ENCODE measurements around the gene COMMD10.

COMMD10 gene

DNA sequence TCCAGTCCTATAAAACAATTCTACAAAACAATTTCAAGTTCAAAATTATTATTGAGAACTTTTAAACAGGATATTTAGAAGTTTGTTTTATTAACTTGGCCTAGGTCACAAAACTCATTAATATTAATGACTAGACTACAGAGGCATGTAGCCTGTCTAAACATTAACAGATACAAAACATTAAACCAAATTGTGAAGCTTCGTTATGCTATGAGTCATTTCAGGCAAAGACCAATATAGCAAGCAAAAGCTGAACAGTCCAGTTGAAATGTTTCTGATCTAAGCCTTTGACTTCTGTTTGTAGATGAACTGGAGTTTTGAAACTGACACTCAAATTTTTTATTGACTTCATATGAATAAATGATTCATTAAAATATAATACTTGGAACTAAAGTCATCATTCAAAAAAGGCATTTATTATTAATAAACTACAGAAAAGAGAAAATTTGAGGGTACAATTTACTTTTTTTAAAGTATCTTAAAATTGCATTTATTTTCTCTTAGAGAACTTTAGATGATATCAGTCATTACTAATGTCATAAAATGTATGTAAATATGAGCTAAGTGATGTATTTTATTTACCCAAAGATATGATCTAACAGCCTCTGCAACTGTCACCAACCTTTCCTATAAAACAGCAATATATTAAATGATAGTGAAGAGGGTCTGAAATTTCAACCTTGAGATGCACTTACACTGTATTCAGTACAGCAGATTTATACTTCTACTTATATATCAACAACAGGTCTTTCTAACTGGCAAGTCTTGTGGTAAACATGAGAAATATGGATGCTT lies 188.8 kb downstream of the COMMD10 start:
- Histone ChIP-seq H3K9ac (ENCODE audit: low read length in 5 of 5) (no peak overlapping the region), H3K27me3 (ENCODE audit: control insufficient read depth in 5 of 5, insufficient read depth in 4 of 5, low read length in 5 of 5) (no peaks in the 10 kb centered on the region), H3K27ac (ENCODE audit: low read depth, low read length) (no peak overlapping the region), H3K4me1 (ENCODE audit: control insufficient read depth in 5 of 5, insufficient read depth in 5 of 5, low read length in 5 of 5) (peaks cover 0 to 12% (median 8%) of the 10 kb centered on the region in 5 donors), H3K4me3 (ENCODE audit: low read depth in 1 of 5, low read length in 5 of 5) (no peak overlapping the region), H3K36me3 (ENCODE audit: control insufficient read depth in 5 of 5, insufficient read depth in 5 of 5, low read length in 5 of 5) (no peaks in the 10 kb centered on the region), H3K9me3 (ENCODE audit: control insufficient read depth in 5 of 5, low read length in 5 of 5) (peaks cover 0 to 13% (median 8%) of the 10 kb centered on the region in 5 donors)

DNA sequence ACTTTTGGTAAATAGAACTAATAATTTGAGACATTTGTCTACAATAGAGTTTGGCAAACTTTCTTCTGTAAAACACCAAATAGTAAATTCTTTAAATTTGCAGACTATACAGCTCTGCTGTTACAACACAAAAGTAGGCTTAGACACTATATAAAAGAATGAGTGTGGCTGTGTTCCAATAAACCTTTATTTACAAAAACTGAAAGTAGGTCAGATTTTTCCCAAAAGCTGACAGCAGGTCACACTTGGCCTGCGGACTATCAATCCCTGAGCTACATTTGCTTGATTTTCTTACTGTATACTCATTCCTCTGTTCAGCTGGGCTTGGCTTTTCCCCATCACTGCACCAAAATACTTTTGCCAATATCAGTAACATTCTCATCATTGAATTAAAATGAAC lies 189.4 kb downstream of the COMMD10 start:
- H3K4me3 ChIP-seq (ENCODE audit: low read depth in 1 of 5, low read length in 5 of 5) = no peak overlapping the region
- no peaks in the 10 kb centered on the region for H3K36me3 ChIP-seq (ENCODE audit: control insufficient read depth in 5 of 5, insufficient read depth in 5 of 5, low read length in 5 of 5)
- H3K9ac ChIP-seq (ENCODE audit: low read length in 5 of 5) = no peak overlapping the region
- H3K4me1 ChIP-seq (ENCODE audit: control insufficient read depth in 5 of 5, insufficient read depth in 5 of 5, low read length in 5 of 5) = peaks cover 0 to 12% (median 8%) of the 10 kb centered on the region in 5 donors
- no peaks in the 10 kb centered on the region for H3K27me3 ChIP-seq (ENCODE audit: control insufficient read depth in 5 of 5, insufficient read depth in 4 of 5, low read length in 5 of 5)
- H3K27ac ChIP-seq (ENCODE audit: low read depth, low read length) = no peak overlapping the region
- peaks cover 0 to 13% (median 8%) of the 10 kb centered on the region in 5 donors for H3K9me3 ChIP-seq (ENCODE audit: control insufficient read depth in 5 of 5, low read length in 5 of 5)

- Histone ChIP-seq H3K4me3 (ENCODE audit: low read depth in 1 of 5, low read length in 5 of 5) (no peak overlapping the region), H3K9ac (ENCODE audit: low read length in 5 of 5) (no peak overlapping the region), H3K9me3 (ENCODE audit: control insufficient read depth in 5 of 5, low read length in 5 of 5) (peaks cover 0 to 13% (median 8%) of the 10 kb centered on the region in 5 donors), H3K27ac (ENCODE audit: low read depth, low read length) (no peak overlapping the region), H3K4me1 (ENCODE audit: control insufficient read depth in 5 of 5, insufficient read depth in 5 of 5, low read length in 5 of 5) (peaks cover 0 to 14% (median 8%) of the 10 kb centered on the region in 5 donors), H3K36me3 (ENCODE audit: control insufficient read depth in 5 of 5, insufficient read depth in 5 of 5, low read length in 5 of 5) (no peaks in the 10 kb centered on the region), H3K27me3 (ENCODE audit: control insufficient read depth in 5 of 5, insufficient read depth in 4 of 5, low read length in 5 of 5) (no peaks in the 10 kb centered on the region)
These were observed 190.5 kb downstream of the COMMD10 start for GRCh38 chr5:116275282-116275681.

DNA sequence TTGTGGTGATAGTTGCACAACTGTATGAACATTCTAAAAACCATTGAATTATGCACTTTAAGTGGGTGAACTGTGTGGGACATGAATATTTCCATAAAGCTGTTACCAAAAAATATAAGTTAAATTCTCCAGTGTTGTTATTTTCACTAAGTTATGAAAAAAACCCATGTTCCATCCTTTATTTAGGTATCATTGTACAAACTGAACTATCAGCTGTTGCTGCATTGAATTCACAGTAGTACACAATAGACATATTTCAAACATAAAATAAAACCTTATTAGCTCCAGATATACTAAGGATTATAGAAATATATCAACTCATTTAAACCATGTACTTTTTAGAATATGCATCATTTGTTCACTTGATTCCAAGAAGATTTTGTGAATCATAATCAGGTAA lies 192.1 kb downstream of the COMMD10 start:
- Histone ChIP-seq H3K27ac (ENCODE audit: low read depth, low read length) (no peak overlapping the region), H3K9me3 (ENCODE audit: control insufficient read depth in 5 of 5, low read length in 5 of 5) (peaks cover 0 to 13% (median 8%) of the 10 kb centered on the region in 5 donors), H3K4me1 (ENCODE audit: control insufficient read depth in 5 of 5, insufficient read depth in 5 of 5, low read length in 5 of 5) (peaks cover 0 to 14% (median 8%) of the 10 kb centered on the region in 5 donors), H3K9ac (ENCODE audit: low read length in 5 of 5) (no peak overlapping the region), H3K36me3 (ENCODE audit: control insufficient read depth in 5 of 5, insufficient read depth in 5 of 5, low read length in 5 of 5) (no peaks in the 10 kb centered on the region), H3K4me3 (ENCODE audit: low read depth in 1 of 5, low read length in 5 of 5) (no peak overlapping the region), H3K27me3 (ENCODE audit: control insufficient read depth in 5 of 5, insufficient read depth in 4 of 5, low read length in 5 of 5) (no peaks in the 10 kb centered on the region)

DNA sequence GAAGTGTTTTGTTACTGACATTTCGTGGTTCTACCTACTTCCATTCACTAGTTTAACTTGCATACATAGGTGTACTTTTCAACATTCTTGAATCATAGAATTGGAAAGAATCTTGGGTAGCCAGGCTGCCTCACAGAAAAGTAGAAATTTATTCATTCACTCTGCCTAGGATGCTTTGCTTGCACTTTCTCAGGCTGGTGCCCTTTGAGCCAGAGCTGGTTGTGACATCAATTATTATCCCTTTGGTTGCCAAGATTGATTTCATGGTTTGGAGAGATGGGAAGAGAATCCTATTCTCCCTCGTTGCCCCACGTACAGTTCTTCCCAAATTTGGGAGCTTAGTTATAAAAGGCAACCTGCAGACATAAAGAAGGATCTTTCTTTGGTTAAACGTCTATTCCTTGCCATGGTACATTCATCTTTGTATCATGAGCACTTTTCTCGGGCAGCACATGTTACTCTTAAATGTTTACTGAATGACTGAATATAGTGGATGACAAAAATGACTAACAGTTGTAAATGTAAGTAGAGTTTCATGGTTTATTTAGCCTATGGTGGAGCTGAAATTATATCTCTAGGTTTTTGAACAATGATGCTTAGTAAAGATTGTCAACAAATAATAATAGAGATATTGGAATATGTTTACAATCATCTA lies 195.5 kb downstream of the COMMD10 start:
- Histone ChIP-seq H3K9ac (ENCODE audit: low read length in 5 of 5) (no peak overlapping the region), H3K4me1 (ENCODE audit: control insufficient read depth in 5 of 5, insufficient read depth in 5 of 5, low read length in 5 of 5) (peaks cover 0 to 3% (median 0%) of the 10 kb centered on the region in 5 donors), H3K9me3 (ENCODE audit: control insufficient read depth in 5 of 5, low read length in 5 of 5) (peaks cover 0 to 13% (median 8%) of the 10 kb centered on the region in 5 donors), H3K36me3 (ENCODE audit: control insufficient read depth in 5 of 5, insufficient read depth in 5 of 5, low read length in 5 of 5) (no peaks in the 10 kb centered on the region), H3K4me3 (ENCODE audit: low read depth in 1 of 5, low read length in 5 of 5) (no peak overlapping the region), H3K27ac (ENCODE audit: low read depth, low read length) (no peak overlapping the region), H3K27me3 (ENCODE audit: control insufficient read depth in 5 of 5, insufficient read depth in 4 of 5, low read length in 5 of 5) (no peaks in the 10 kb centered on the region)

DNA sequence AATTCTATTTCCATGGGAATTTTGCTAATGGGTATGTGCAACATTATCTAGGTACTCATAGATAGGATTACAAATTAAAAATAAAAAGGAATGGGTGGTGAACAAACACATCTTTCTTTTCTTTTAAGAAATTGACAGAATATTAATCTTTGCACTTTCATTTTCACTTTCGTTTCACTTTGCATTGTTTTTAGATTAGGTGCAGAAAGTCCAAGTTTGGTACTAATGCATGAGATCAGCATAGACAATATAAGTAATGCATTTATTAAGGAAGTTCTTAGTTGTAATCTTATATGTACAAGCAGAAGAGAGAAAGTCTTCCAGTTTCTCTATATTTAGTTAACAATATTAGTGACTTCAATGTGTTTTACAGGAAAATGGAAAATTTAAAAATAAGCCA lies 196.5 kb downstream of the COMMD10 start:
- H3K9ac ChIP-seq (ENCODE audit: low read length in 5 of 5) = no peak overlapping the region
- peaks cover 0 to 13% (median 8%) of the 10 kb centered on the region in 5 donors for H3K9me3 ChIP-seq (ENCODE audit: control insufficient read depth in 5 of 5, low read length in 5 of 5)
- H3K4me1 ChIP-seq (ENCODE audit: control insufficient read depth in 5 of 5, insufficient read depth in 5 of 5, low read length in 5 of 5) = peaks cover 0 to 3% (median 0%) of the 10 kb centered on the region in 5 donors

DNA sequence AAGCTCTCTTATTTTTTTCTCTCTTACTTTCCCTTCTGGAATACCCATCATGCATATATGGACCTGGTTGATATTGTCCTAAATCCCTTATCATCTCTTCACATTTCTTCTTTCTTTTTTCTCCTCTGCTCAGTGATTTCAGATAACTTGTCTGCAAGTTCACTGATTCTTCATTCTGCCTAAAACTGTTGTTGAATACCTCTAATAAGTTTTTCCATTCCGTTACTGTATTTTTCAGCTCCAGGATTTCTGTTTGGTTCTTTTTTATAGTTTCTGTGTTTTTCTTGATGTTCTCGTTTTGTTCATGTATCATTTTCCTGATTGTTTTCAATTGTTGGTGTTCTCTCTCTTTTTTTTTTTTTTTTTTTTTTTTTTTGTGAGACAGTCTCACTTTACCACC lies 203.7 kb downstream of the COMMD10 start:
- Histone ChIP-seq H3K4me1 (ENCODE audit: control insufficient read depth in 5 of 5, insufficient read depth in 5 of 5, low read length in 5 of 5) (no peaks in the 10 kb centered on the region), H3K36me3 (ENCODE audit: control insufficient read depth in 5 of 5, insufficient read depth in 5 of 5, low read length in 5 of 5) (no peaks in the 10 kb centered on the region), H3K9me3 (ENCODE audit: control insufficient read depth in 5 of 5, low read length in 5 of 5) (peaks cover 0 to 20% (median 5%) of the 10 kb centered on the region in 5 donors), H3K4me3 (ENCODE audit: low read depth in 1 of 5, low read length in 5 of 5) (no peak overlapping the region), H3K27me3 (ENCODE audit: control insufficient read depth in 5 of 5, insufficient read depth in 4 of 5, low read length in 5 of 5) (no peaks in the 10 kb centered on the region), H3K9ac (ENCODE audit: low read length in 5 of 5) (no peak overlapping the region), H3K27ac (ENCODE audit: low read depth, low read length) (no peak overlapping the region)

More for the DNA sequence above, 196.5 kb downstream of the COMMD10 start:
- no peaks in the 10 kb centered on the region for H3K27me3 ChIP-seq (ENCODE audit: control insufficient read depth in 5 of 5, insufficient read depth in 4 of 5, low read length in 5 of 5)
- peak overlapping the region in 1 of 5 donors; percentile 33 for H3K4me3 ChIP-seq (ENCODE audit: low read depth in 1 of 5, low read length in 5 of 5)
- no peak overlapping the region for H3K27ac ChIP-seq (ENCODE audit: low read depth, low read length)
- no peaks in the 10 kb centered on the region for H3K36me3 ChIP-seq (ENCODE audit: control insufficient read depth in 5 of 5, insufficient read depth in 5 of 5, low read length in 5 of 5)

GRCh38 chr5:116289276-116289675 lies 204.5 kb downstream of the COMMD10 start:
- no peak overlapping the region for H3K9ac ChIP-seq (ENCODE audit: low read length in 5 of 5)
- no peak overlapping the region for H3K4me3 ChIP-seq (ENCODE audit: low read depth in 1 of 5, low read length in 5 of 5)
- no peaks in the 10 kb centered on the region for H3K36me3 ChIP-seq (ENCODE audit: control insufficient read depth in 5 of 5, insufficient read depth in 5 of 5, low read length in 5 of 5)
- H3K9me3 ChIP-seq (ENCODE audit: control insufficient read depth in 5 of 5, low read length in 5 of 5) = peaks cover 0 to 20% (median 5%) of the 10 kb centered on the region in 5 donors
- no peak overlapping the region for H3K27ac ChIP-seq (ENCODE audit: low read depth, low read length)
- no peaks in the 10 kb centered on the region for H3K27me3 ChIP-seq (ENCODE audit: control insufficient read depth in 5 of 5, insufficient read depth in 4 of 5, low read length in 5 of 5)
- no peaks in the 10 kb centered on the region for H3K4me1 ChIP-seq (ENCODE audit: control insufficient read depth in 5 of 5, insufficient read depth in 5 of 5, low read length in 5 of 5)

DNA sequence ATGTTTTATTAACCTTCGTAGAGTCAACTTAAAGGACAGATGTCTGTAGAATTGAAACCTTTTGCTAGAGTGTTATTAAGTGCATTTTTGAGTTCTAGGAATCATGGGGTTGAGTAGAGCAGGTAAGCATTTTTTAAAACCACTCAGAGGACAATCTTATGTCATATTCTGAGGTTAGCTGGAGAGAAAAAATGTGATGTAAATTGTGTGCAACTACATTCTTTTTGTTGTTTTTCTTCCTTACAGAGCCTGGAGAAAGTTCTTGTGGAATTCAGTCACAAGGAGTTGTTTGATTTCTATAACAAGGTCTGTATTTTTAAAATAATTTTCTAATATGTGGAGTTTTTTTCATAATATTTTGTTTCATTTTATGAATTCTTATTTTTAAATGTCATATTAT lies 206.4 kb downstream of the COMMD10 start:
- H3K4me1 ChIP-seq (ENCODE audit: control insufficient read depth in 5 of 5, insufficient read depth in 5 of 5, low read length in 5 of 5) = no peaks in the 10 kb centered on the region
- H3K9me3 ChIP-seq (ENCODE audit: control insufficient read depth in 5 of 5, low read length in 5 of 5) = peaks cover 0 to 20% (median 5%) of the 10 kb centered on the region in 5 donors
- H3K9ac ChIP-seq (ENCODE audit: low read length in 5 of 5) = no peak overlapping the region
- H3K27ac ChIP-seq (ENCODE audit: low read depth, low read length) = no peak overlapping the region
- no peaks in the 10 kb centered on the region for H3K27me3 ChIP-seq (ENCODE audit: control insufficient read depth in 5 of 5, insufficient read depth in 4 of 5, low read length in 5 of 5)
- H3K36me3 ChIP-seq (ENCODE audit: control insufficient read depth in 5 of 5, insufficient read depth in 5 of 5, low read length in 5 of 5) = peaks cover 0 to 2% (median 0%) of the 10 kb centered on the region in 5 donors
- H3K4me3 ChIP-seq (ENCODE audit: low read depth in 1 of 5, low read length in 5 of 5) = no peak overlapping the region

DNA sequence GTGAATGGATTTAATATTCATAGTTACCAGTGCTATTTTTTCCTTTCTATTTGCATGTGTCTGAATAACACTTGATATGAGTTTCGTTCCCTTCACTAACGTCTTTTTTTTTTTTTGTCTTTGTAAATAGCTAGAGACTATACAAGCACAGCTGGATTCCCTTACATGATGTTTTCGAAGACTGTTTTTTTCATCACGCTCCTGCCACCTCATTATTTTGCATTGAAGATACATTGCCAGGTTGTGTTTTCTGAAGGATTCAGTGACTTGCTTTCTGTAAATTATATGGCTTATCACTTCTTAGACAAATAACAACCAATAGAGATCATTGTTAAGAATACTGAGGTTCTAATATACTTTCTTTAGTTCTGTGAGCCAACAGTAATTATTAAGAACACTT lies 207.5 kb downstream of the COMMD10 start:
- H3K27me3 ChIP-seq (ENCODE audit: control insufficient read depth in 5 of 5, insufficient read depth in 4 of 5, low read length in 5 of 5) = no peaks in the 10 kb centered on the region
- no peak overlapping the region for H3K9ac ChIP-seq (ENCODE audit: low read length in 5 of 5)
- H3K4me3 ChIP-seq (ENCODE audit: low read depth in 1 of 5, low read length in 5 of 5) = no peak overlapping the region

More for the DNA sequence above, 207.5 kb downstream of the COMMD10 start:
- Histone ChIP-seq H3K9me3 (ENCODE audit: control insufficient read depth in 5 of 5, low read length in 5 of 5) (peaks cover under 1 to 16% (median 5%) of the 10 kb centered on the region in 5 donors), H3K4me1 (ENCODE audit: control insufficient read depth in 5 of 5, insufficient read depth in 5 of 5, low read length in 5 of 5) (no peaks in the 10 kb centered on the region), H3K36me3 (ENCODE audit: control insufficient read depth in 5 of 5, insufficient read depth in 5 of 5, low read length in 5 of 5) (peaks cover 0 to 4% (median 0%) of the 10 kb centered on the region in 5 donors), H3K27ac (ENCODE audit: low read depth, low read length) (no peak overlapping the region)
